Erythroblast (primary cell): ENCODE results near the gene SPATA31D4.

Source experiments
- GATA1 ChIP-seq: IDR thresholded peaks from 2 replicates; pipeline ENCODE4 v1.6.1; 2011; ENCODE audit warnings: low read depth, mild to moderate bottlenecking, control low read depth, low read length, moderate library complexity
- POLR2A ChIP-seq: IDR thresholded peaks from 2 replicates; pipeline ENCODE4 v1.6.1; 2011; ENCODE audit warnings: mild to moderate bottlenecking, low read length

DNA sequence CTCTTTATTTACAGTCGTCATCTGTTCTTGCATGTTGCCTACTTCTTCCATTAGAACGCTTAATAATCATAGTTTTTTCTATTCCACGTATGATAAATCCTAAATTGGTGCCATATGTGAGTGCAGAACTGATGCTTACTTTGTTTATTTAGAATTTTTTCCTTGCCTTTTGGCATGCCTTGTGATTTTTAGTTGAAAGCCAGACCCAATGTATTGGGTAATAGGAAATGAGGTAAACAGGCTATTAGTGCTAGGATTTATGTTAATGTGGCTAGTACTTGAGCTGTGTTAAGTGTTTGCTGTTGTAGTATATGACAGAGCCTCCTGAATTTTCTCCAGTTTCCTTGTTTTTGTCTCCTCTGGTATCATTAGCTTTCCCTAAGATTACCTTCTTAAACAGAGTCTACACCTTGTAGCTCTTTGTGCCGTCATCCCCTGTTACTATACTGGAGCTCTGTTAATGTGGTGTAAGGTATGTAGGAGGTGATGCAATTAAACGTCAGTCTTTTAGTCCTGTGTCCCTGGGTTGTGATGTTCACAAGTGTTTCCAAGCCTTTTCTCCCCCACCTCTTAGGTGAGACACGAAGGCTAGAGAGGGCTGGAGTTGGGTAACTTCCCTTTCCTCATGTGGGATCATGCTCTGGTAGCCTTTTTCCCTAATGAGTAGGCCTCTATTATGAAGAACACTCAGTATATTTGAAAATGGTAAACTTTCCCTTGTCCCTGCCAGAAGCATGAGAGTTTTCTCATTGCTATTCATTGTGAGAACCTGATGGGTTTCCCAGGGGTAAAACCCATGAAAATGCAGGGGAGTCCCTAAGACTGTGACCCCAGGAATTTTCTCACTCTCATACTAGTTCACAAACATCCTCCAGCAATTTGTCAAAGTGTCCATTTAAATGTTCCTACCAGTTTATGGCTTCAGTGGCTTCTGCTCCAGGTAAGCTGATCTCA, 36.3 kb downstream of the SPATA31D4 start:
- no peak for TF ChIP-seq POLR2A
- no peak for TF ChIP-seq GATA1
